ENCODE measurements around the gene TCFL5. TPM values are rescaled to one million over a fixed set of nuclear protein-coding genes. Genes with fewer than 3 reads are reported as not detected.

The TCFL5 gene
- polyA plus RNA-seq, 3 donors, result 0.38 to 3.5 (median 0.89) TPM

GRCh38 chr20:62820208-62820961, 41.2 kb downstream of the TCFL5 start:
- Histone ChIP-seq H3K27me3 (ENCODE audit: control insufficient read depth in 2 of 2, insufficient read depth in 2 of 2, low read length in 2 of 2) (peaks cover 19 to 38% of the 10 kb centered on the region in 2 donors), H3K4me2 (replicated peaks; ENCODE audit: extremely low read depth, low read length, poor library complexity, severe bottlenecking) (no peak overlapping the region), H3K27ac (ENCODE audit: low read depth in 1 of 2, low read length in 2 of 2) (no peak overlapping the region), H3K4me1 (ENCODE audit: control insufficient read depth in 1 of 2, insufficient read depth in 2 of 2, low read length in 2 of 2) (peaks cover 22 to 31% of the 10 kb centered on the region in 2 donors), H3K9me3 (replicated peaks in 1 of 2; ENCODE audit: control insufficient read depth in 1 of 2, insufficient read depth in 1 of 2, low read length in 2 of 2) (no peaks in the 10 kb centered on the region), H3K9ac (ENCODE audit: insufficient read depth, low read length, poor library complexity, severe bottlenecking) (no peak overlapping the region), H3K4me3 (replicated peaks in 1 of 3; ENCODE audit: low read depth in 2 of 3, low read length in 3 of 3) (no peak overlapping the region), H2AFZ (ENCODE audit: insufficient read depth, low read depth, low read length, poor library complexity, severe bottlenecking) (no peak overlapping the region), H3K36me3 (replicated peaks in 1 of 2; ENCODE audit: control insufficient read depth in 1 of 2, insufficient read depth in 2 of 2, low read length in 2 of 2) (no peaks in the 10 kb centered on the region), H4K20me1 (ENCODE audit: insufficient read depth, low read length) (peaks cover 19% of the 10 kb centered on the region), H3K79me2 (ENCODE audit: insufficient read depth, low read length) (no peaks in the 10 kb centered on the region)
- no peaks in the 10 kb centered on the region for H3K36me3 Mint-ChIP-seq
- no peak for TF ChIP-seq CTCF (IDR thresholded peaks at IDR 0.05)
- H3K27me3 Mint-ChIP-seq (ENCODE audit: low read depth in 3 of 3), result peaks cover 36 to 50% (median 41%) of the 10 kb centered on the region in 3 donors
- WGBS (ENCODE audit: insufficient coverage), result 90% methylated on average over 22 of the region's 23 CpGs
- H3K4me3 Mint-ChIP-seq, result no peak overlapping the region
- H3K27ac Mint-ChIP-seq, result no peak overlapping the region
- peaks cover 13% of the 10 kb centered on the region for H3K4me1 Mint-ChIP-seq
- no peak for DNase-seq
- H3K9me3 Mint-ChIP-seq, result peaks cover 0 to 16% (median 0%) of the 10 kb centered on the region in 7 donors
- intact Hi-C loops (cut with micrococcal nuclease), result no loop called here

GRCh38 chr20:62819494-62820174, 42.0 kb downstream of the TCFL5 start:
- no peak for TF ChIP-seq CTCF (IDR thresholded peaks at IDR 0.05)
- peaks cover 17% of the 10 kb centered on the region for H3K4me1 Mint-ChIP-seq
- Histone ChIP-seq H4K20me1 (ENCODE audit: insufficient read depth, low read length) (peaks cover 27% of the 10 kb centered on the region), H3K79me2 (ENCODE audit: insufficient read depth, low read length) (no peaks in the 10 kb centered on the region), H3K4me3 (replicated peaks in 1 of 3; ENCODE audit: low read depth in 2 of 3, low read length in 3 of 3) (no peak overlapping the region), H3K4me2 (replicated peaks; ENCODE audit: extremely low read depth, low read length, poor library complexity, severe bottlenecking) (no peak overlapping the region), H3K27ac (ENCODE audit: low read depth in 1 of 2, low read length in 2 of 2) (no peak overlapping the region), H3K4me1 (ENCODE audit: control insufficient read depth in 1 of 2, insufficient read depth in 2 of 2, low read length in 2 of 2) (peaks cover 20 to 36% of the 10 kb centered on the region in 2 donors), H2AFZ (ENCODE audit: insufficient read depth, low read depth, low read length, poor library complexity, severe bottlenecking) (no peak overlapping the region), H3K9ac (ENCODE audit: insufficient read depth, low read length, poor library complexity, severe bottlenecking) (no peak overlapping the region), H3K9me3 (replicated peaks in 1 of 2; ENCODE audit: control insufficient read depth in 1 of 2, insufficient read depth in 1 of 2, low read length in 2 of 2) (no peaks in the 10 kb centered on the region), H3K27me3 (ENCODE audit: control insufficient read depth in 2 of 2, insufficient read depth in 2 of 2, low read length in 2 of 2) (peaks cover 19 to 45% of the 10 kb centered on the region in 2 donors), H3K36me3 (replicated peaks in 1 of 2; ENCODE audit: control insufficient read depth in 1 of 2, insufficient read depth in 2 of 2, low read length in 2 of 2) (no peaks in the 10 kb centered on the region)
- DNase-seq, result no peak
- H3K36me3 Mint-ChIP-seq, result no peaks in the 10 kb centered on the region
- 83% methylated on average over 11 of the region's 16 CpGs for WGBS (ENCODE audit: insufficient coverage)
- intact Hi-C loops (cut with micrococcal nuclease), result no loop called here
- no peak overlapping the region for H3K27ac Mint-ChIP-seq
- peak overlapping the region in 1 of 2 donors; percentile 30 for H3K4me3 Mint-ChIP-seq
- peaks cover 43 to 58% (median 47%) of the 10 kb centered on the region in 3 donors for H3K27me3 Mint-ChIP-seq (ENCODE audit: low read depth in 3 of 3)
- peaks cover 0 to 16% (median 0%) of the 10 kb centered on the region in 7 donors for H3K9me3 Mint-ChIP-seq

Data from CD14-positive monocyte (primary cell).